Thoracic aorta (tissue), 2 donors: Measurements from ENCODE around the gene ESPL1. TPM values are rescaled to one million over a fixed set of nuclear protein-coding genes. Genes with fewer than 3 reads are reported as not detected.

Experiments
- ATAC-seq: fragments of 150-250 bp; one replicate; pipeline ENCODE4 v1.8.0; 2017; ENCODE audit warnings: low read depth; ENCODE audit not compliant: insufficient number of reproducible peaks, low FRiP score
- DNase-seq: peaks from one replicate; pipeline ENCODE4 v3.0.0-alpha.2; 2020; ENCODE audit warnings: low spot score
- H3K27ac ChIP-seq, 2 donors: fragments of 200-600 bp; sonication (generic); 1 replicate in 1 of 2; 2 replicates in 1 of 2; pipeline ENCODE4 v1.5.1; 2016; ENCODE audit warnings: mild to moderate bottlenecking in 2 of 2, moderate library complexity in 2 of 2
- H3K27me3 ChIP-seq: fragments of 200-600 bp; sonication (generic); replicated peaks from 2 replicates; pipeline ENCODE4 v1.6.0; 2016; ENCODE audit warnings: mild to moderate bottlenecking; ENCODE audit not compliant: insufficient read depth
- H3K36me3 ChIP-seq: fragments of 200-600 bp; sonication (generic); one replicate; pipeline ENCODE4 v1.5.1; 2016
- H3K4me1 ChIP-seq, 2 donors: fragments of 200-600 bp; sonication (generic); 1 replicate in 1 of 2; 2 replicates in 1 of 2; pipeline versions ENCODE4 v1.5.1 to v1.6.0; 2016; ENCODE audit warnings: low read depth in 2 of 2, mild to moderate bottlenecking in 1 of 2; ENCODE audit not compliant: control insufficient read depth in 1 of 2
- H3K4me3 ChIP-seq: fragments of 200-600 bp; sonication (generic); 2 replicates; pipeline ENCODE4 v1.5.1; 2016; ENCODE audit warnings: mild to moderate bottlenecking
- H3K9me3 ChIP-seq: fragments of 200-600 bp; sonication (generic); 2 replicates; pipeline ENCODE4 v1.5.1; 2016
- CTCF ChIP-seq: fragments of 200-600 bp; sonication (generic); IDR thresholded peaks from one replicate; pipeline ENCODE4 v1.5.1; 2019; ENCODE audit warnings: antibody characterized with exemption
- total RNA-seq, 2 donors: library from RNA; depleted of rRNA; stranded (reverse); fragments of >200 nt; gene quantifications; one replicate each; pipeline versions ENCODE4 v1.1.0 to v1.2.3, GENCODE V29; 2016

Gene ESPL1
- total RNA-seq, 2 donors from 2014 or later: 0.78 to 0.95 TPM

- H3K4me1 ChIP-seq: peaks cover 27 to 57% of the 10 kb centered on the region in 2 donors
- DNase-seq: no peak
- peaks cover 3% of the 10 kb centered on the region for H3K36me3 ChIP-seq
- no peaks in the 10 kb centered on the region for H3K9me3 ChIP-seq
- H3K27me3 ChIP-seq: no peaks in the 10 kb centered on the region
- peak overlapping the region; percentile 97 to 99 for H3K27ac ChIP-seq
- ATAC-seq: no peak
- H3K4me3 ChIP-seq: no peak overlapping the region
- no peak for TF ChIP-seq CTCF
Measured at GRCh38 chr12:53224061-53224896, 43.8 kb upstream of the ESPL1 start.

- Histone ChIP-seq H3K36me3 (peaks cover 3% of the 10 kb centered on the region), H3K27ac (peak overlapping the region; percentile 97 to 99), H3K27me3 (no peaks in the 10 kb centered on the region), H3K4me1 (peaks cover 32 to 64% of the 10 kb centered on the region in 2 donors), H3K9me3 (no peaks in the 10 kb centered on the region), H3K4me3 (no peak overlapping the region)
- no peak for ATAC-seq
- no peak for DNase-seq
- no peak for TF ChIP-seq CTCF
Measured at GRCh38 chr12:53224897-53225634, 43.0 kb upstream of the ESPL1 start.

GRCh38 chr12:53225635-53226424, 42.3 kb upstream of the ESPL1 start:
- no peak overlapping the region for H3K4me3 ChIP-seq
- no peak for TF ChIP-seq CTCF
- no peaks in the 10 kb centered on the region for H3K9me3 ChIP-seq
- H3K36me3 ChIP-seq: peaks cover 3% of the 10 kb centered on the region
- no peak for DNase-seq
- H3K27ac ChIP-seq: peak overlapping the region; percentile 97 to 99
- H3K4me1 ChIP-seq: peaks cover 37 to 72% of the 10 kb centered on the region in 2 donors
- ATAC-seq: no peak
- H3K27me3 ChIP-seq: no peaks in the 10 kb centered on the region

GRCh38 chr12:53226815-53227214, 41.3 kb upstream of the ESPL1 start:
- peaks cover 37 to 76% of the 10 kb centered on the region in 2 donors for H3K4me1 ChIP-seq
- TF ChIP-seq CTCF: no peak
- H3K27me3 ChIP-seq: no peaks in the 10 kb centered on the region
- no peak for DNase-seq
- H3K4me3 ChIP-seq: no peak overlapping the region
- peaks cover 3% of the 10 kb centered on the region for H3K36me3 ChIP-seq
- H3K27ac ChIP-seq: no peak overlapping the region
- no peak for ATAC-seq
- H3K9me3 ChIP-seq: no peaks in the 10 kb centered on the region
